SK-MEL-5 (cell line): ENCODE data around the gene MACC1. TPM values are rescaled to one million over a fixed set of nuclear protein-coding genes. Genes with fewer than 3 reads are reported as not detected.

ENCODE experiments used
- DNase-seq: peaks from one replicate; pipeline ENCODE4 v3.0.0-alpha.2; 2016; ENCODE audit warnings: low read depth, low spot score
- in situ Hi-C: cut with HindIII; loops from 2 replicates; pipeline ENCODE4 v1.10.0; 2016; ENCODE audit warnings: low sequenced_read_pairs, high pct_unique_total_duplicates, low pct_unique_long_range_greater_than_20kb
- polyA plus RNA-seq, 2 experiments: library from polyadenylated mRNA; depleted of rRNA; stranded (reverse); fragments of >200 nt; gene quantifications; 2 replicates each; pipeline ENCODE4 v1.2.3, GENCODE V29; 2015
- total RNA-seq: library from RNA; depleted of rRNA; stranded (reverse); fragments of >200 nt; shearing (Covaris generic); gene quantifications from 2 replicates; pipeline ENCODE4 v1.2.3, GENCODE V29; 2014; rRNA removed

MACC1 gene
- 1.2 and 1.4 TPM in 2 replicates for total RNA-seq
- 0.41 and 0.44 TPM in 2 replicates for polyA plus RNA-seq (2015; cell fraction: cytosol; rRNA removed)
- polyA plus RNA-seq (2015; cell fraction: nucleus; rRNA removed): 1.8 and 3.2 TPM in 2 replicates

- DNase-seq: no peak
- in situ Hi-C loops: no loop called here
These were observed at the start of gene MACC1 for GRCh38 chr7:20217193-20217948. Gene MACC1, minus strand, starts transcription at chr7:20217384. Its CDS starts 55,522 bp downstream, at chr7:20161862.

GRCh38 chr7:20264623-20265022 is 47.4 kb upstream of the MACC1 start:
- in situ Hi-C loops: no loop called here
- no peak for DNase-seq

GRCh38 chr7:20260223-20260622 is 43.0 kb upstream of the MACC1 start:
- in situ Hi-C loops: no loop called here

GRCh38 chr7:20257212-20257611 is 40.0 kb upstream of the MACC1 start:
- in situ Hi-C loops: no loop called here
- no peak for DNase-seq

More at GRCh38 chr7:20260223-20260622, 43.0 kb upstream of the MACC1 start:
- no peak for DNase-seq

- in situ Hi-C loops: no loop called here
- no peak for DNase-seq
These were observed 32.7 kb upstream of the MACC1 start for GRCh38 chr7:20249920-20250319.

DNA sequence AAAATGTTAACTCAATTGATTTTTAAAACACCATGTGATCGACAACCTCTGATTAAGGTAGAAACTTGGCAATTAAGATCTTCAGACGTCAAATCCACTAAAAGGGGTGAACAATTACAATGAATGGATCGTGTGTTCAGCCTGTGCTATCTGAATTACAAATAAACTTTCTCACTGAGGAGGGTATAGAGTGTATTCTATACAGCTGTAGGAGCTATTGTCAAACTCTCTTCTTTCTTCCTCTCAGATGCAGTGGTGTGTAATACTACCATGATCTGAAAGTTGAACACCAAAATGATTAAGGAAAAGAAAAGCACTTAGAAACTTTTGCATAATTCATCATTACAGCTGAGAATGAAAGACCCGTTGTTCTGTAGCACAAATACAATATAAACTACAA is 32.2 kb upstream of the MACC1 start:
- in situ Hi-C loops: no loop called here

GRCh38 chr7:20246236-20246635 is 29.1 kb upstream of the MACC1 start:
- DNase-seq: no peak
- in situ Hi-C loops: no loop called here

More for the DNA sequence above, 32.2 kb upstream of the MACC1 start:
- DNase-seq: no peak

DNA sequence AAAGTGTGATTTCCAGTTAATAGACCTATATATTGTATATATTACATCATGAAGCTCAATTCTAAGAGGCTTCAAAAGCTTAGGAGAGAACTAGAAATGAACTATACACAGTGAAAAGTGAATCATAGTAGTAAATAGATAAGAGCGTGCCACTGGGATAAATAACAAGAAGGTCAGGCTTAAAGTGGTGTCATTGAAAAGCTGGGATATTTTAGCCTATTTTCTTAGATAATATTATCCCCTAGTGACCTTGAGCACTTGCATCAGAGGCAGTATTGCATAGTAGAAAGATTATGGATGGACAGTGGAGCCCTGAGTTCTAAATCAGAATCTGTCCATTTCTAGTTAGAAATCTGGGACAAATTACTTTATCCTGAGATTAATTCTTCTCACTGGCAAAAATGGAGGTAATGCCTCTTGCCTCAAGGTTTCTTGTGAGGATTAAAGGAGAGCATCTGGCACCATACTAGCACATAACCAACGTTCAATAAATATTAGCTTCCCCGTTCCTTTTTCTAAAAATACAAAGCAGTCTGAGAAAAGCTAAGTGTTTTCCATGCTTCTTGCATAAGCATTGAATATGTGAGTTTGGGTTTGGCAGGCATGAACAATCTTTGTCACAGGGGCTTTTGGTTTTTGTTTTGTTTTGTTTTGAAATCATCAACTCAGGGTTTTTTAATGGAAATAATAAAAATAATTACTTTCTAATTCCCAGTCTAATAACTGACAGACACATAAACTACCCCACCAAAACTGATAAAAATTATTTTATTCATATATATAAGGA is 27.3 kb upstream of the MACC1 start:
- no peak for DNase-seq
- in situ Hi-C loops: no loop called here

DNA sequence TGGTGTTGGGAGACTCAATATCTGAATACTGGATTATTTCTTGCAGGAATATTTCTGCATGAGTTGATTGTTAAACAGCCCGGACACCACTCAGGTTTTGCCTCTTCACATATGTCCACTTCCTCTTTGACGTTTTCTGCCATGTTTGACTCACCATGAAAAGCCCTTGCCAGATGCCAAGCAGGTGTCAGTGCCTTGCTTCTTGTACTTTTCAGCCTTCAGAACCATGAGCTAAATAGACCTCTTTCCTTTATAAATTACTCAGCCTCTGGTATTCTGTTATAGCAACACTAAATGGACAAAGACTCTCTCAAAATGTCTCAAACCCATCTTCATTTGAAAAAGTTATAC is 24.7 kb upstream of the MACC1 start:
- no peak for DNase-seq
- in situ Hi-C loops: no loop called here

GRCh38 chr7:20241194-20241910 is 24.2 kb upstream of the MACC1 start:
- in situ Hi-C loops: no loop called here
- DNase-seq: no peak

DNA sequence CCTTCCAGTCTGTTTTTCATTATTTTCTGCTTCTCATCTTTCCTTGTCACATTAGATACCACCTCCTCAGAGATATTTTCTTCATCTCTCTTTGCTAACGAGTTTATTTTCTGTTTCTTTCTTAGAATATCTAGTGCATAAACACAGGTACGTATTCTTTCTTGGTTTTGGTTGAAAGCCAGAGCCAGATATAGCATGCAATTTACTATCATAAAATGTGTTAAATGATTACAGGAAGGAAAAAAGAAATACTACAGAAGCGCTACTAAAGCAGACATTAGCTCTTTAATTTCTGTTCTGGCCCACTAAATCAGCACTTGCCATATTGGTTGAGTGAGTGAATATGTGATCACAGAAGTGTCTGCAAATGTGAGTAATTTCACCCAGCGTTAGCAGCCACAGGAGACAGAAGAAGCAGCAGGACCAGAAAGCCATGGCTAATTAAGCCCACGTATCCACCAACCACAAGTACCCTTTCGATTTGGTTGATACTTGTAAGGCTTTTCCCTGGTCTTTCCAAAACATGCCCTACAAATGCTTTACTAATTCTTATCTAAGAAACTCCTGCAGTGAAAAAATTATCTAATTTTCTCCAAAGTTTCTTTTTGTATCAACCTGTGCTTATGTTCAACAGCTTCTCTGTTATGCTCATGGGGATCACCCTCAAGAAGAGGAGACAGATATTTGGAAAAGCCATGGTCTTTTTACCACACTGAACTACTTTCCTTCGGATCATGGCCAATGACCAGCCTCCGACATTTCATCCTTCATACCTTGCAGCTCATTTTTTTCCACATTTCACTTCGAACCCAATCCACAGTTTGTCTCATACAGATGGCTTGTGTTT is 23.1 kb upstream of the MACC1 start:
- no peak for DNase-seq
- in situ Hi-C loops: no loop called here

DNA sequence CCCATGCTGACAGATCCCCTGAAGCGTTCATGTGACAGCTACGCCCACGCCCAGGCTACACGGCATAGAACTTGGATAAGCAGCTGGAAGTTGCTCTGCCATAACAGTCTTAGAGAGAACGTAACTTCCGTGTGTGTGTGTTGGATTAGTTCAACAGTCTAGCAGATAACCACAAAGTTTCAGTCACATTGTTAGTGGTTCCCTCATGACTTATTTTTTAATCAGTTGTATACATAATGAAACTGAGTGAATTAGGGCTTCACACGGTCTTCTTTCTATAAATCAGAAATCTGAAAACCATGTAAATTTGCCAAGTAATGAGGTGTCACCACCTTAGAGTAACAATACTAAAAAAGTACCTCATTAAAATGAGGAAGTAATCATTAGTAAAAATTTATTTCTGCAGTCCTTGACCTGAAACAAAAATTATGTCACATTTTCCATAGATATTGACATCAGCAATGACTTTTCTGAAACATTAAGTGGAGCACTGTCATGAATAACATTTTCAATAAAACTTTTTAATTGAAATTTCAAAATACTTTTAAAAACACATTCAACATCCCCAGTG is 21.7 kb upstream of the MACC1 start:
- in situ Hi-C loops: no loop called here
- DNase-seq: peak; percentile 79

- in situ Hi-C loops: no loop called here
- DNase-seq: no peak
These were observed 21.1 kb upstream of the MACC1 start for GRCh38 chr7:20238194-20238753.

GRCh38 chr7:20237464-20238193 is 20.4 kb upstream of the MACC1 start:
- in situ Hi-C loops: no loop called here

DNA sequence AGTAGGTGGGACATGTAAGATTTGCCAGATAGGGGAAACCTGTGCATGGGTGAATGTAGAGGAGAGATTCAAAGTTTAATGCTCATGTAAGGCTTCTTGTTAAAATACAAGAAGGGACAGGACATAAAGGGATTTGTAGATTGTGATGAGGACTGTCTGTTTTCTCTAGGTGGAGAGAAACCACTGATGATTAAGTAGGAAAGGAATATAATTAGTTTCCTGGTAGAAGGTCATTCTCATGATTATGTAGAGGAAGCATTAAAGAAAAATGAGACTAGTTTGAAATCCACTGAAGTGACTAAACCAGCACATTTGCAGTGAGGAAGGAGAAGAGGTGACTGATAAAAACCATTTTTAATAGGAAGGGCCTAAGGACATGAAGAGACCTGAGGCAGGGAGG is 19.6 kb upstream of the MACC1 start:
- DNase-seq: no peak
- in situ Hi-C loops: no loop called here

More at GRCh38 chr7:20237464-20238193, 20.4 kb upstream of the MACC1 start:
- no peak for DNase-seq

GRCh38 chr7:20236043-20236442 is 18.9 kb upstream of the MACC1 start:
- in situ Hi-C loops: no loop called here
- DNase-seq: no peak
